Fibroblast of lung (primary cell): Measurements from ENCODE around the gene TAOK3. TPM values are rescaled to one million over a fixed set of nuclear protein-coding genes. Genes with fewer than 3 reads are reported as not detected.

ENCODE experiments used
- DNase-seq, 2 donors: peaks; one replicate each; pipeline versions ENCODE4 v3.0.0 to v3.0.0-alpha.2; 2010; ENCODE audit warnings: low read depth in 2 of 2
- H2AFZ ChIP-seq: 2 replicates; pipeline ENCODE4 v1.5.1; 2012; ENCODE audit warnings: low read length, control low read depth, inconsistent platforms
- H3K27ac ChIP-seq: 2 replicates; pipeline ENCODE4 v1.5.1; 2011; ENCODE audit warnings: low read length, control low read depth; ENCODE audit not compliant: insufficient read depth
- H3K27me3 ChIP-seq: 2 replicates; pipeline ENCODE4 v1.5.1; 2011; ENCODE audit warnings: mild to moderate bottlenecking, low read length; ENCODE audit not compliant: control insufficient read depth, insufficient read depth
- H3K36me3 ChIP-seq: 2 replicates; pipeline ENCODE4 v1.5.1; 2011; ENCODE audit warnings: low read length; ENCODE audit not compliant: control insufficient read depth, insufficient read depth
- H3K4me1 ChIP-seq: 2 replicates; pipeline ENCODE4 v1.5.1; 2011; ENCODE audit warnings: low read length; ENCODE audit not compliant: control insufficient read depth, insufficient read depth; ENCODE audit errors: extremely low read depth
- H3K4me2 ChIP-seq: 2 replicates; pipeline ENCODE4 v1.5.1; 2011; ENCODE audit warnings: low read length, control low read depth; ENCODE audit not compliant: insufficient read depth; ENCODE audit errors: extremely low read depth
- H3K4me3 ChIP-seq, 4 experiments: fragments of 200-600 bp in 1 of 4; sonication (generic) in 1 of 4; replicated peaks in 1 of 4; 2 replicates each; pipeline ENCODE4 v1.5.1; 2011 to 2016; ENCODE audit warnings: low read length in 4 of 4, low read depth in 3 of 4, mild to moderate bottlenecking in 3 of 4, control low read depth in 2 of 4, inconsistent platforms in 1 of 4, mixed read lengths in 1 of 4; ENCODE audit not compliant: insufficient read depth in 1 of 4; ENCODE audit errors: control extremely low read depth in 1 of 4
- H3K79me2 ChIP-seq: 2 replicates; pipeline ENCODE4 v1.5.1; 2012; ENCODE audit warnings: mild to moderate bottlenecking, low read length, inconsistent platforms; ENCODE audit not compliant: control insufficient read depth, insufficient read depth
- H3K9ac ChIP-seq: 2 replicates; pipeline ENCODE4 v1.5.1; 2011; ENCODE audit warnings: mild to moderate bottlenecking, low read length, control low read depth; ENCODE audit not compliant: insufficient read depth
- H3K9me3 ChIP-seq: 2 replicates; pipeline ENCODE4 v1.5.1; 2012; ENCODE audit warnings: low read depth, low read length; ENCODE audit not compliant: control insufficient read depth, insufficient read depth
- H4K20me1 ChIP-seq: 2 replicates; pipeline ENCODE4 v1.5.1; 2011; ENCODE audit warnings: low read length; ENCODE audit not compliant: control insufficient read depth, insufficient read depth; ENCODE audit errors: extremely low read depth
- CTCF ChIP-seq, 2 donors: IDR thresholded peaks in 1 of 2; conservative IDR thresholded peaks in 1 of 2; 1 replicate in 1 of 2; 2 replicates in 1 of 2; pipeline ENCODE4 v1.5.1; 2011 to 2012; ENCODE audit warnings: low read length in 2 of 2, control low read depth in 1 of 2, inconsistent platforms in 1 of 2, low read depth in 1 of 2, mild to moderate bottlenecking in 1 of 2
- EZH2 ChIP-seq: IDR thresholded peaks from 2 replicates; pipeline ENCODE4 v1.5.1; 2012; ENCODE audit warnings: low read length, control low read depth, mild to moderate bottlenecking; ENCODE audit errors: missing control alignments
- polyA plus RNA-seq, 2 donors: library from polyadenylated mRNA; depleted of rRNA in 1 of 2; stranded (reverse) in 1 of 2; unstranded in 1 of 2; fragments of >200 nt; gene quantifications; 2 replicates each; pipeline ENCODE4 v1.2.1, GENCODE V29; 2011 to 2012; ENCODE audit warnings: missing spikeins in 1 of 2
- total RNA-seq: library from RNA; depleted of rRNA; stranded (reverse); fragments of >200 nt; gene quantifications from 2 replicates; pipeline ENCODE4 v1.2.1, GENCODE V29; 2014

TAOK3 gene
- total and polyA plus RNA-seq, 2 donors (not counting 1 experiment from before 2014, with no cell fraction given): 64.7 to 97.4 TPM

GRCh38 chr12:118127867-118128266 lies 244.8 kb downstream of the TAOK3 start:
- TF ChIP-seq CTCF (conservative IDR thresholded peaks at IDR 0.05 in 1 of 2, IDR thresholded peaks at IDR 0.05 in 1 of 2; ENCODE audit: low read depth in 1 of 2, low read length in 2 of 2): no peak
- no peak for TF ChIP-seq EZH2
- no peaks in the 10 kb centered on the region for H3K36me3 ChIP-seq
- no peaks in the 10 kb centered on the region for H4K20me1 ChIP-seq
- no peaks in the 10 kb centered on the region for H3K9me3 ChIP-seq
- H3K9ac ChIP-seq: no peak overlapping the region
- H3K27me3 ChIP-seq: no peaks in the 10 kb centered on the region
- H2AFZ ChIP-seq: no peak overlapping the region
- H3K27ac ChIP-seq: no peak overlapping the region
- H3K4me1 ChIP-seq: no peaks in the 10 kb centered on the region
- no peaks in the 10 kb centered on the region for H3K79me2 ChIP-seq
- no peak for DNase-seq
- H3K4me2 ChIP-seq: no peak overlapping the region
- H3K4me3 ChIP-seq: no peak overlapping the region

GRCh38 chr12:118126119-118126757 lies 246.5 kb downstream of the TAOK3 start:
- TF ChIP-seq CTCF (conservative IDR thresholded peaks at IDR 0.05 in 1 of 2, IDR thresholded peaks at IDR 0.05 in 1 of 2; ENCODE audit: low read depth in 1 of 2, low read length in 2 of 2) (no peak), EZH2 (no peak)
- H3K9ac ChIP-seq: no peak overlapping the region
- H3K4me2 ChIP-seq: no peak overlapping the region
- H3K27ac ChIP-seq: no peak overlapping the region
- H4K20me1 ChIP-seq: no peaks in the 10 kb centered on the region
- H3K79me2 ChIP-seq: no peaks in the 10 kb centered on the region
- H3K9me3 ChIP-seq: no peaks in the 10 kb centered on the region
- H2AFZ ChIP-seq: no peak overlapping the region
- no peaks in the 10 kb centered on the region for H3K4me1 ChIP-seq
- H3K4me3 ChIP-seq: no peak overlapping the region
- H3K27me3 ChIP-seq: no peaks in the 10 kb centered on the region
- no peaks in the 10 kb centered on the region for H3K36me3 ChIP-seq
- DNase-seq: no peak

- DNase-seq: no peak
- H3K27ac ChIP-seq: no peak overlapping the region
- H3K9ac ChIP-seq: no peak overlapping the region
- no peaks in the 10 kb centered on the region for H3K79me2 ChIP-seq
- H3K4me3 ChIP-seq: no peak overlapping the region
- TF ChIP-seq CTCF (conservative IDR thresholded peaks at IDR 0.05 in 1 of 2, IDR thresholded peaks at IDR 0.05 in 1 of 2; ENCODE audit: low read depth in 1 of 2, low read length in 2 of 2) (no peak), EZH2 (no peak)
- H3K36me3 ChIP-seq: no peaks in the 10 kb centered on the region
- no peaks in the 10 kb centered on the region for H3K9me3 ChIP-seq
- H4K20me1 ChIP-seq: no peaks in the 10 kb centered on the region
- H3K4me1 ChIP-seq: peaks cover under 1% of the 10 kb centered on the region
- H3K27me3 ChIP-seq: no peaks in the 10 kb centered on the region
- no peak overlapping the region for H2AFZ ChIP-seq
- H3K4me2 ChIP-seq: no peak overlapping the region
These were observed 247.0 kb downstream of the TAOK3 start for GRCh38 chr12:118125743-118126118.
